ENCODE measurements around the gene SAMD8.

DNA sequence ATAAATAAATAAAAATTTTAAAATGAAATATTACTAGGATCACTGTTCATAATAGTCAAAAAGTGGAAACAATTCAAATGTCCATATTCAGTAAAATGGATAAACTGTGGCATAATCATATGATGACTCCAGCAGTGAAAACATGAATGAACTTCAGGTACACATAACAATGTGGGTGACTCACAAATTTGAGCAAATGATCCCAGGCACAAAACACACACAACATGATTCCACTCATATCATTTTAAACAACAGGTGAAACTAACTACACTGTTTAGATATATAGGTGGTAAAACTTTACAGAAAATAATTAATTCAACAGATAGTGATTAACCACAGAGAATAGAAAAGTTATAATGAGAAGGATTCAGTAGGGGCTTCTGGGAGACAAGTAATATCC is 14.7 kb upstream of the SAMD8 start:
- no peak for TF ChIP-seq POLR2A (IDR thresholded peaks at IDR 0.05)
- TF ChIP-seq, protein P1, sequence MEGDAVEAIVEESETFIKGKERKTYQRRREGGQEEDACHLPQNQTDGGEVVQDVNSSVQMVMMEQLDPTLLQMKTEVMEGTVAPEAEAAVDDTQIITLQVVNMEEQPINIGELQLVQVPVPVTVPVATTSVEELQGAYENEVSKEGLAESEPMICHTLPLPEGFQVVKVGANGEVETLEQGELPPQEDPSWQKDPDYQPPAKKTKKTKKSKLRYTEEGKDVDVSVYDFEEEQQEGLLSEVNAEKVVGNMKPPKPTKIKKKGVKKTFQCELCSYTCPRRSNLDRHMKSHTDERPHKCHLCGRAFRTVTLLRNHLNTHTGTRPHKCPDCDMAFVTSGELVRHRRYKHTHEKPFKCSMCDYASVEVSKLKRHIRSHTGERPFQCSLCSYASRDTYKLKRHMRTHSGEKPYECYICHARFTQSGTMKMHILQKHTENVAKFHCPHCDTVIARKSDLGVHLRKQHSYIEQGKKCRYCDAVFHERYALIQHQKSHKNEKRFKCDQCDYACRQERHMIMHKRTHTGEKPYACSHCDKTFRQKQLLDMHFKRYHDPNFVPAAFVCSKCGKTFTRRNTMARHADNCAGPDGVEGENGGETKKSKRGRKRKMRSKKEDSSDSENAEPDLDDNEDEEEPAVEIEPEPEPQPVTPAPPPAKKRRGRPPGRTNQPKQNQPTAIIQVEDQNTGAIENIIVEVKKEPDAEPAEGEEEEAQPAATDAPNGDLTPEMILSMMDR (IDR thresholded peaks at IDR 0.05) = no peak

Data from Peyer's patch (tissue), 4 donors.